Stimulated activated naive CD8-positive, alpha-beta T cell treated with anti-CD3 and anti-CD28 coated beads, Interleukin-15, Interleukin-2, amounts not matched to agents 100 ng/mL and 50 ng/mL, for 24 hours (primary cell): ENCODE data around the gene GPSM1.

ENCODE experiments used
- H3K27ac Mint-ChIP-seq: one replicate; pipeline ENCODE4 v1.8.0; 2021; ENCODE audit warnings: mild to moderate bottlenecking, mixed read lengths
- H3K27me3 Mint-ChIP-seq: one replicate; pipeline ENCODE4 v1.8.0; 2021; ENCODE audit warnings: mixed read lengths
- H3K36me3 Mint-ChIP-seq: one replicate; pipeline ENCODE4 v1.8.0; 2021; ENCODE audit warnings: low read depth, mixed read lengths
- H3K4me1 Mint-ChIP-seq: one replicate; pipeline ENCODE4 v1.8.0; 2021; ENCODE audit warnings: low read depth, mixed read lengths
- H3K4me3 Mint-ChIP-seq: one replicate; pipeline ENCODE4 v1.8.0; 2021; ENCODE audit warnings: mild to moderate bottlenecking, mixed read lengths
- H3K9me3 Mint-ChIP-seq: one replicate; pipeline ENCODE4 v1.8.0; 2021; ENCODE audit warnings: mixed read lengths

The GPSM1 gene

GRCh38 chr9:136367296-136368145 is 40.2 kb downstream of the GPSM1 start:
- Mint-ChIP-seq H3K27me3 (no peaks in the 10 kb centered on the region), H3K9me3 (no peaks in the 10 kb centered on the region), H3K4me1 (peaks cover 4% of the 10 kb centered on the region), H3K27ac (no peak overlapping the region), H3K4me3 (no peak overlapping the region), H3K36me3 (no peaks in the 10 kb centered on the region)

GRCh38 chr9:136368190-136368589 is 40.9 kb downstream of the GPSM1 start:
- H3K4me1 Mint-ChIP-seq: peaks cover 4% of the 10 kb centered on the region
- H3K27ac Mint-ChIP-seq: no peak overlapping the region

GRCh38 chr9:136370037-136370436 is 42.7 kb downstream of the GPSM1 start:
- no peaks in the 10 kb centered on the region for H3K9me3 Mint-ChIP-seq
- no peaks in the 10 kb centered on the region for H3K36me3 Mint-ChIP-seq
- no peak overlapping the region for H3K27ac Mint-ChIP-seq
- no peaks in the 10 kb centered on the region for H3K27me3 Mint-ChIP-seq
- H3K4me1 Mint-ChIP-seq: peaks cover 4% of the 10 kb centered on the region
- no peak overlapping the region for H3K4me3 Mint-ChIP-seq

More at GRCh38 chr9:136368190-136368589, 40.9 kb downstream of the GPSM1 start:
- Mint-ChIP-seq H3K4me3 (no peak overlapping the region), H3K36me3 (no peaks in the 10 kb centered on the region), H3K9me3 (no peaks in the 10 kb centered on the region), H3K27me3 (no peaks in the 10 kb centered on the region)

DNA sequence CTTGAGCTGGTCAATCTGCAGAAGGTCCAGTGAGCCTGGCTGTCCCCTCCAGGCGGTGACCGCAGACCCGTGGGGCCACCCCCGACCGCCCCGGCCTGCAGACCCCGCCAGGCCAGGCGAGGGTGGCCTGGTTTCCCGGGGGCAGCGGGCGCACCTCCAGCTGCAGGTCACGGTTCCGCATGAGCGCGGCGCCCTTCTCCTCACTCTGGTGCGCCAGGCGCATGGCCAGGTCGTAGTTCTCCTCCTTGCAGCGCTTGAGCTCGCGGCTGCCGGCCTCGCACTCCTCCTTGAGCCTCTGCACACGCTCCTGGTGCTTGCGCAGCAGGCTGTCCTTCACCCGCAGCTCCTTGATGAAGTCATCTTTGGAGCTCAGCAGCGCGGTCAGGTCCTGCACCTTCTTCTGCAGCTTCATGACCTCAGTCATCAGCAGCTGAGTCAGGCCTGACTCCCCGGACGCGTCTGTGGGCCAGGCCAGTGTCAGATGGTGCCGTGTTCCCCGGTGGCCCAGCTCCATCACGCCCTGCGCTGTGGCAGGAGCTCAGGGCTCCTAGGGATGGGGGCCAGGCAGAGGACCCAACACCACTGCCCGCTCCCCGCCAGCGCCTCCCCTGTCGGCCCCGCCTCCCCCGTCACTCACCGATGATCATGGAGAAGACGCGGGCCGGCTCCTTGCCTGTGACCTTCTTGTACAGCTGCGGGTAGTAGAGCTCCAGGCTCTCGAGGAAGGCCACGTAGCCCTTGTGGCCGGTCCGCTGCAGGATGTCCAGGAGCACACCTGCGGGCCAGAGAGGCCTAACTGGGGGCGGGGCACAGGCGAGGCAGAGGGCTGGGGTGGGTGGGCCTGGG is 43.6 kb downstream of the GPSM1 start:
- Mint-ChIP-seq H3K9me3 (no peaks in the 10 kb centered on the region), H3K4me1 (peaks cover 4% of the 10 kb centered on the region), H3K4me3 (no peak overlapping the region), H3K36me3 (no peaks in the 10 kb centered on the region), H3K27ac (no peak overlapping the region), H3K27me3 (no peaks in the 10 kb centered on the region)

DNA sequence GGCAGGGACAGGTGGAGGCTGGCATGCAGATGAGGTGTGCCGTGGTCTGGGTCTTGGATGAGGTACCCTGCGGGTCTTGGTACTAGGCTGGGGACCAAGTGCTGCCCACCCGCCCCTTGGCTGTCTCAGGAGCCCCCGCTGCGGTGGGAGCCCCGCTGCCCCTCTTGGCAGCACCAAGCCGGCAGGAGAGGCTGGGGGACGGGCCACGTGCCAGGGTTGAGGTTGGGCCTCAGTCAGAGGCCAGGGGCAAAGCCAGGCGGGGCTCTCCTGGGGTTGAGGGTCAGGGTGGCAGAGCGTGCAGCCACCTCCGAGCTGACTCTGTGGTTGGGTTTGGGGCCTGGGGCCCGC is 44.2 kb downstream of the GPSM1 start:
- Mint-ChIP-seq H3K4me3 (no peak overlapping the region), H3K27me3 (no peaks in the 10 kb centered on the region), H3K27ac (no peak overlapping the region), H3K9me3 (no peaks in the 10 kb centered on the region), H3K4me1 (peaks cover 4% of the 10 kb centered on the region), H3K36me3 (no peaks in the 10 kb centered on the region)

GRCh38 chr9:136372006-136372405 is 44.7 kb downstream of the GPSM1 start:
- Mint-ChIP-seq H3K27ac (no peak overlapping the region), H3K36me3 (no peaks in the 10 kb centered on the region), H3K4me3 (no peak overlapping the region), H3K27me3 (no peaks in the 10 kb centered on the region), H3K4me1 (peaks cover 4% of the 10 kb centered on the region), H3K9me3 (no peaks in the 10 kb centered on the region)

- Mint-ChIP-seq H3K27ac (no peak overlapping the region), H3K9me3 (no peaks in the 10 kb centered on the region), H3K4me3 (peak overlapping the region; percentile 52), H3K27me3 (no peaks in the 10 kb centered on the region), H3K36me3 (no peaks in the 10 kb centered on the region), H3K4me1 (peaks cover 4% of the 10 kb centered on the region)
Observed at GRCh38 chr9:136372561-136373299, 45.4 kb downstream of the GPSM1 start.

GRCh38 chr9:136373300-136374182 is 46.2 kb downstream of the GPSM1 start, which contains the start of gene CARD9:
Gene CARD9, minus strand, starts transcription at chr9:136373669. Its CDS starts 1,591 bp downstream, at chr9:136372078.
- Mint-ChIP-seq H3K4me3 (peak within 1 kb of the TSS; percentile 52), H3K36me3 (no peaks in the 10 kb centered on the region), H3K27me3 (no peaks in the 10 kb centered on the region), H3K27ac (no peak within 1 kb of the TSS), H3K4me1 (peaks cover 4% of the 10 kb centered on the region), H3K9me3 (no peaks in the 10 kb centered on the region)

- Mint-ChIP-seq H3K4me1 (peaks cover 4% of the 10 kb centered on the region), H3K36me3 (no peaks in the 10 kb centered on the region), H3K4me3 (no peak overlapping the region), H3K27me3 (no peaks in the 10 kb centered on the region), H3K27ac (no peak overlapping the region), H3K9me3 (no peaks in the 10 kb centered on the region)
Observed at GRCh38 chr9:136374183-136374575, 46.8 kb downstream of the GPSM1 start.

DNA sequence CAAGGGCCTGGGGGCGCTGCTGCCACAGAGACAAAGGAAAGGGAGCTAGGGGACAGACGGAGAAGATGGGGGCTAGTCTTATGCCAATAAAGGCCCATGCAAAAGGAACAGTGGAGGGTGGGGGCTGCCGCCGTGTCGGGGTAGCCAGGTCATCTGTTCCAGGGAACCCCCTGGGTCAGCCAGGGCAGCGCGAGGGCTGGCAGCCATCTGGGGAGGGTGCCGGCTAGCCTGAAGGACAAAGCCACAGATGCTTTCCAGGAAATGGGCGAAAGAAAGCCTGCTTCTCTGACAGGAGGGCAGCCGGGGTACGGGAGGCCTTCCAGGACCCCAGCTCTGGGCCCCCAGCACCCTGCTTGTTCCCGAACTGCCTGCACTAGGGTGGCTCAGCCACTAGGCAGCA is 47.8 kb downstream of the GPSM1 start:
- Mint-ChIP-seq H3K27me3 (no peaks in the 10 kb centered on the region), H3K4me3 (no peak overlapping the region), H3K27ac (peak overlapping the region; percentile 63), H3K36me3 (no peaks in the 10 kb centered on the region), H3K9me3 (no peaks in the 10 kb centered on the region), H3K4me1 (peaks cover 4% of the 10 kb centered on the region)

DNA sequence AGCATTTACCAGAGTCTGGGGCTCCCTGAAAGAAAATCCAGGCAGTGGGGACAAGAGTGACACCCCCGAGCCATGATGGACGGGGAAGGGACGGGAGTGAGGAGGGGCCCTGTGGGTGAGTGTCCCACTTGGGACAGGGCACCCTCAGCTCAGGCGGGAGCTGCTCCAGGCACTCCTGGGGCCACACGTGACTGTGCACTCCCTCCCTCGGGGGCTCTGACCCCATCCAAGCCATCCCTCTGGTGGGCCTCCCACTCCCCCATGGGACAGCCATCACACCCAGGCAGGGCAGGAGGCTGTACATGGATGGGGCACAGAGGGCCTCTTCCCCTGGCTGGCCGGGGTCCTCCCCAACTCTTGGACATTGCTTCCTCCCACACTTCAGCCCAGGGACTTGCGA is 49.1 kb downstream of the GPSM1 start:
- no peak overlapping the region for H3K4me3 Mint-ChIP-seq
- H3K27me3 Mint-ChIP-seq: no peaks in the 10 kb centered on the region
- no peaks in the 10 kb centered on the region for H3K36me3 Mint-ChIP-seq
- no peak overlapping the region for H3K27ac Mint-ChIP-seq
- peaks cover 4% of the 10 kb centered on the region for H3K4me1 Mint-ChIP-seq
- no peaks in the 10 kb centered on the region for H3K9me3 Mint-ChIP-seq

DNA sequence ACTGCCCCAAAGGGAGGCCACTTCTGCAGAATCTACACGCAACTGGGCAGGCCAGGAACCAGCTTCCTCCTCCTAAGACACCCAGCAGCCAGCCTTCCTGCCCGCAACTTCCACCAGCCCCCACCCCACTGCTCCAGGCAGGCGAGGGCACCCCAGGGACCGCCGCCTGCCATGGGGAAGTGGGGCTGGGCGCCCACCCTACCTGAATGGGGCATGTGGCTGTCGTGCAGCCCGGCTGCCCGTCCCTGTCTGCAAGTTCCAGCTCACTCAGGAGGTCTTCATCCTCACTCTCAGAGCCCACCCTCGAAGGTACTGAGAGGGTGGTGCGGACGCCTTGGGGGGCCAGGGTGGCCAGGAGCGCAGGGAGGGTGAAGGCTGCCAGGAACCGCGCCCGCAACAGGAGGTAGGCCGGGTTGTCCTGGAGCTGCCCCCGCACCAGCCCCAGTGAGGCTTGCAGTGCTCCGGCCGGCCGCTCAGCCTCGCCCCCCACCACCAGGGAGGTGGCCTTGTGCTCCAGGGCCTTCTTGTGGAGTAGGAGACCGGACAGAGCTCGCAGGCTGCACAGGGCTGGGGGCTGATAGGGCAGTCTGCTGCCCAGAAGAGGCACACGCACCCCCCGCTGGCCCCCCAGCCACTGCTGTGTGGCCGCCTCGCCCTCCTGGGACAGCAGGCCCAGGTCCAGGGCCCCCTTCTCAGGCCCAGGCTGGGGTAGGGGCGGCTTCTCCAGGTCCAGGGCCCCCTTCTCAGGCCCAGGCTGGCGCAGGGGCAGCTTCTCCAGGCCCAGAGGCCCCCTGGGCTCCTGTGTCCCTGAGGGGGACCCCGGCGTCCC is 50.2 kb downstream of the GPSM1 start:
- peaks cover 8% of the 10 kb centered on the region for H3K36me3 Mint-ChIP-seq
- no peaks in the 10 kb centered on the region for H3K27me3 Mint-ChIP-seq
- no peaks in the 10 kb centered on the region for H3K9me3 Mint-ChIP-seq
- no peak overlapping the region for H3K27ac Mint-ChIP-seq
- peaks cover 4% of the 10 kb centered on the region for H3K4me1 Mint-ChIP-seq
- H3K4me3 Mint-ChIP-seq: no peak overlapping the region

DNA sequence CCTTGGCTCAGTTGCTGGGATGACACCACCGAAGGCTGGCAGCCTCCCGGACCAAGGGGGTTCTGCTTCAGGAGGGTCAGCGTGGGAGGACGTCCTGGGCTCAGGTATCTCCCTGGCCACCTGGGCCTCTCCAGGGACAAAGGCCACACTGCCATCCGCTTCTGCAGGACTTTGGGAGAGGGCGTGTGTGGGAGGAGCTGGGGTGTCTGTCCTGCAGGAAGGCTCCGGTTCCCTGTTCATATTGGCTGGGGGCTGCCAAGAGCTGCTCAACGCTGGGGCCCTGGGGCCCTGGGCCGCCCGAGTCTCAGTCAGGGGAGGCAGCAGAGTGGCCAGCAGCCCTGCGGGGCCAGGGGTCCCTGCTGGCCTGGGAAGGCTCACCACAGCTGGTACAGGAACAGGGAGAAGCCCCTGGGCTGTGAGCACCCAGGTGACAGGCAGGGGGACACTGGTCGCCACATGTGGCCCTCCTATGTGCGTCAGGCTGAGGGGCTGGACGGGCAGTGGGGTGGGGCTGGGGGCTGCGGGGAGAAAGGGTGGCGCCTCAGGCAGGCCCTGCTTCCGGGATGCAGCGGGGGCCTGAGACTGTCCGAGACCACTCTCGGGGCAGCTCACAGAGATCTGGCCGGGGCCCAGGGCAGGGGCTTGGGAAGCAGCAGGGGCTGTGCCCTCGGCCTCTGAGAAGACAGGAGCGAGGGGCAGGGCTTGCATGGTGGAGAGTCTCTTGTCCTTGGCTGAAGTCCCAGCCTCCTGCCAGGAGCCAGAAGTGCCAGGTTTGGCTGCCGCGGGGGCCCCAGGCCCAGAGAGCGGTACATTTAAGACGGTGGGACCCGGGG is 51.0 kb downstream of the GPSM1 start:
- Mint-ChIP-seq H3K4me3 (no peak overlapping the region), H3K36me3 (peaks cover 9% of the 10 kb centered on the region), H3K27ac (no peak overlapping the region), H3K27me3 (no peaks in the 10 kb centered on the region), H3K9me3 (no peaks in the 10 kb centered on the region), H3K4me1 (no peaks in the 10 kb centered on the region)
